Ascending aorta (tissue), 2 donors: ENCODE measurements around the gene RASGRF1. TPM values are rescaled to one million over a fixed set of nuclear protein-coding genes. Genes with fewer than 3 reads are reported as not detected.

Experiments
- DNase-seq, 2 donors: peaks; one replicate each; pipeline ENCODE4 v3.0.0-alpha.2; 2019; ENCODE audit warnings: low spot score in 2 of 2
- H3K27ac ChIP-seq, 2 donors: fragments of 200-600 bp; sonication (generic); one replicate each; pipeline ENCODE4 v1.5.1; 2016 to 2017; ENCODE audit warnings: mild to moderate bottlenecking in 1 of 2
- H3K27me3 ChIP-seq: fragments of 200-600 bp; sonication (generic); one replicate; pipeline ENCODE4 v1.5.1; 2017
- H3K36me3 ChIP-seq, 2 donors: fragments of 200-600 bp; sonication (generic); one replicate each; pipeline ENCODE4 v1.5.1; 2016
- H3K4me1 ChIP-seq, 2 donors: fragments of 200-600 bp; sonication (generic); one replicate each; pipeline ENCODE4 v1.5.1; 2016 to 2017; ENCODE audit warnings: mild to moderate bottlenecking in 1 of 2
- H3K4me3 ChIP-seq, 2 donors: fragments of 200-600 bp; sonication (generic); one replicate each; pipeline ENCODE4 v1.5.1; 2016 to 2017; ENCODE audit warnings: mild to moderate bottlenecking in 1 of 2
- H3K9me3 ChIP-seq, 2 donors: fragments of 200-600 bp; sonication (generic); one replicate each; pipeline ENCODE4 v1.5.1; 2016
- CTCF ChIP-seq, 3 experiments: fragments of 200-600 bp in 2 of 3; fragments of 450-650 bp in 1 of 3; sonication (generic) in 2 of 3; IDR thresholded peaks; one replicate each; pipeline ENCODE4 v1.5.1; 2016 to 2019; ENCODE audit warnings: antibody characterized with exemption in 3 of 3, mild to moderate bottlenecking in 1 of 3, moderate library complexity in 1 of 3
- intact Hi-C: fragments of 100-400 bp; cut with DNase I; formaldehyde crosslinking; loops from one replicate; pipeline ENCODE4 v1.15.1; 2023
- total RNA-seq: library from RNA; depleted of rRNA; stranded (reverse); fragments of >200 nt; gene quantifications from one replicate; pipeline ENCODE4 v1.1.0, GENCODE V29; 2016

RASGRF1 gene
- total RNA-seq, 1 donor from 2014 or later = not detected

- no peak for DNase-seq
- no peak overlapping the region for H3K27ac ChIP-seq
Measured at GRCh38 chr15:79018960-79019359, 71.6 kb downstream of the RASGRF1 start.

GRCh38 chr15:79017953-79018352, 72.6 kb downstream of the RASGRF1 start:
- no peaks in the 10 kb centered on the region for H3K4me1 ChIP-seq
- no peaks in the 10 kb centered on the region for H3K9me3 ChIP-seq
- no peaks in the 10 kb centered on the region for H3K36me3 ChIP-seq
- TF ChIP-seq CTCF (IDR thresholded peaks at IDR 0.05) = no peak
- H3K27me3 ChIP-seq = no peaks in the 10 kb centered on the region
- H3K27ac ChIP-seq = no peak overlapping the region
- no peak for DNase-seq
- intact Hi-C loops = no loop called here
- no peak overlapping the region for H3K4me3 ChIP-seq

More at GRCh38 chr15:79018960-79019359, 71.6 kb downstream of the RASGRF1 start:
- intact Hi-C loops = no loop called here
- no peak for TF ChIP-seq CTCF (IDR thresholded peaks at IDR 0.05)
- H3K4me3 ChIP-seq = no peak overlapping the region
- H3K27me3 ChIP-seq = no peaks in the 10 kb centered on the region
- no peaks in the 10 kb centered on the region for H3K36me3 ChIP-seq
- no peaks in the 10 kb centered on the region for H3K4me1 ChIP-seq
- no peaks in the 10 kb centered on the region for H3K9me3 ChIP-seq

- no peak for TF ChIP-seq CTCF (IDR thresholded peaks at IDR 0.05)
- Histone ChIP-seq H3K4me3 (no peak overlapping the region), H3K36me3 (no peaks in the 10 kb centered on the region), H3K4me1 (no peaks in the 10 kb centered on the region), H3K9me3 (no peaks in the 10 kb centered on the region), H3K27ac (no peak overlapping the region), H3K27me3 (no peaks in the 10 kb centered on the region)
- intact Hi-C loops = no loop called here
- DNase-seq = no peak
Measured at GRCh38 chr15:79016527-79017170, 73.9 kb downstream of the RASGRF1 start.

- Histone ChIP-seq H3K9me3 (no peaks in the 10 kb centered on the region), H3K4me1 (no peaks in the 10 kb centered on the region), H3K36me3 (no peaks in the 10 kb centered on the region), H3K4me3 (no peak overlapping the region), H3K27ac (no peak overlapping the region), H3K27me3 (no peaks in the 10 kb centered on the region)
- no peak for DNase-seq
- TF ChIP-seq CTCF (IDR thresholded peaks at IDR 0.05) = no peak
- intact Hi-C loops = no loop called here
Measured at GRCh38 chr15:79015416-79015815, 75.2 kb downstream of the RASGRF1 start.

GRCh38 chr15:79010278-79010677, 80.3 kb downstream of the RASGRF1 start:
- Histone ChIP-seq H3K4me1 (no peaks in the 10 kb centered on the region), H3K9me3 (no peaks in the 10 kb centered on the region), H3K27me3 (no peaks in the 10 kb centered on the region), H3K27ac (no peak overlapping the region), H3K36me3 (no peaks in the 10 kb centered on the region), H3K4me3 (no peak overlapping the region)
- DNase-seq = no peak
- TF ChIP-seq CTCF (IDR thresholded peaks at IDR 0.05) = no peak
- intact Hi-C loops = no loop called here

DNA sequence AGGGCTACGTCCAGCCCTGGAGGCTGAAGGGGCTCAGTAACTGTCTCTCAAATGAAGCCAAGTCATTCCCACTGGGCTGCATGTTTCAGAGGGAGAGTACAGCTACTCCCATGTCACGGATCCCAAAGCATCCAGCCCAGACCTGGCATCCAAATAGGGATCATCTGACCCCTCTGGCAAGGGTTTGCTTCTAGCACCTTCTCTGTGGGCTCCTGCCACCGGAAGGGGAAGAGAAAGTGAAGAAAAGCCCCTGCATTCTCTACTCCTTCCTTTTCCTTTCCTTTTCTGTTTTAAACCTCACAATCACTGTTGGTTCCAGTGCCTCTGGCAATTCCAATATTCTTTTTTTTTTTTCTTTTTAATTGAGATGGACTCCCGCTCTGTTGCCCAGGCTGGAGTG, 81.2 kb downstream of the RASGRF1 start:
- TF ChIP-seq CTCF (IDR thresholded peaks at IDR 0.05) = no peak
- Histone ChIP-seq H3K27ac (no peak overlapping the region), H3K9me3 (no peaks in the 10 kb centered on the region), H3K4me3 (no peak overlapping the region), H3K36me3 (no peaks in the 10 kb centered on the region), H3K27me3 (no peaks in the 10 kb centered on the region), H3K4me1 (no peaks in the 10 kb centered on the region)
- no peak for DNase-seq
- intact Hi-C loops = no loop called here
